Activated CD4-positive, alpha-beta T cell treated with anti-CD3 and anti-CD28 coated beads, Interleukin-2, amount 50 U/mL, for 48 hours (primary cell): Measurements from ENCODE around the gene ST3GAL4.

Experiments used
- DNase-seq, 2 experiments: peaks; one replicate each; pipeline ENCODE4 v3.0.0-alpha.2; 2020

ST3GAL4 gene

GRCh38 chr11:126456089-126456488 lies 100.6 kb downstream of the ST3GAL4 start:
- DNase-seq, result no peak

- no peak for DNase-seq
Observed at GRCh38 chr11:126456783-126457542, 101.5 kb downstream of the ST3GAL4 start.

- no peak for DNase-seq
Observed at GRCh38 chr11:126457817-126458216, 102.3 kb downstream of the ST3GAL4 start.

- no peak for DNase-seq
Observed at GRCh38 chr11:126459691-126460281, 104.3 kb downstream of the ST3GAL4 start.

GRCh38 chr11:126460417-126461095 lies 105.1 kb downstream of the ST3GAL4 start:
- DNase-seq, result no peak

- DNase-seq, result no peak
Observed at GRCh38 chr11:126461096-126461440, 105.6 kb downstream of the ST3GAL4 start.

- no peak for DNase-seq
Observed at GRCh38 chr11:126461996-126462395, 106.5 kb downstream of the ST3GAL4 start.

GRCh38 chr11:126462422-126462821 lies 106.9 kb downstream of the ST3GAL4 start:
- DNase-seq, result no peak
